COR-L47 (cell line): Measurements from ENCODE around the gene VDAC1.
"Not testable (repeated sequence)": the region's sequence is repeated elsewhere in the genome, so short reads cannot be mapped to it uniquely, and the experiment has no call there.

ENCODE experiments used
- DNase-seq: peaks from one replicate; lab custom pipeline; 2025; lab: John Stamatoyannopoulos, UW

Gene VDAC1

GRCh38 chr5:134004626-134005416, at the start of gene VDAC1:
VDAC1 (minus strand) TSS chr5:134004975; CDS start chr5:133993012, 11,963 bp downstream.
- DNase-seq, result peak; percentile 82

GRCh38 chr5:134053840-134054338, 49.1 kb upstream of the VDAC1 start:
- DNase-seq, result peak; percentile 80

GRCh38 chr5:134053314-134053839, 48.6 kb upstream of the VDAC1 start:
- DNase-seq, result no peak

GRCh38 chr5:134051305-134051704, 46.5 kb upstream of the VDAC1 start:
- DNase-seq, result no peak

- no peak for DNase-seq
Observed at GRCh38 chr5:134048864-134049263, 44.1 kb upstream of the VDAC1 start.

- no peak for DNase-seq
Observed at GRCh38 chr5:134047687-134048056, 42.9 kb upstream of the VDAC1 start.

GRCh38 chr5:134046801-134047686, 42.3 kb upstream of the VDAC1 start:
- no peak for DNase-seq

- DNase-seq, result no peak
Observed at GRCh38 chr5:134046330-134046729, 41.6 kb upstream of the VDAC1 start.

GRCh38 chr5:134043793-134044792, 39.3 kb upstream of the VDAC1 start:
- DNase-seq, result no peak

- no peak for DNase-seq
Observed at GRCh38 chr5:134041570-134042411, 37.0 kb upstream of the VDAC1 start.

- no peak for DNase-seq
Observed at GRCh38 chr5:134038138-134038537, 33.4 kb upstream of the VDAC1 start.

DNA sequence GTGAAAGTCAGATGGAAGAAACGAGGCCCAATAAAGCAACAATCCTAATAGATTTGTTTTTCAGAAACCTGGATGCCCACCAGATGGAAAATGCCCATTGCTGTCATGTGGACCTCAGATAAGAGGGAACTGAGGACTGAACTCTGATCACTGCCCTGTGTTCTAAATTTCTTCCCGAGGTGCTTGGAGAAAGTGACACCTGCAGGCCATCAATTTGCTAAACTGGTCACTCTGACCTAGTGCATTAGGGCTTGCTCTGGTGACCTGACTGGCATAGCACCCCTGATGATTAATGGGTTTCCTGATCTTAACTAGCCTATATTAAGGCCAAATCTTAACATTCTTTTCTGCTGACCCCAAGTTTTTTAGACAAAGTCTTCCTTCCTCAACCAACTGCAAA, 32.4 kb upstream of the VDAC1 start:
- no peak for DNase-seq

- DNase-seq, result no peak
Observed at GRCh38 chr5:134034326-134034725, 29.6 kb upstream of the VDAC1 start.

GRCh38 chr5:134030303-134030964, 25.7 kb upstream of the VDAC1 start:
- not testable (repeated sequence) for DNase-seq

DNA sequence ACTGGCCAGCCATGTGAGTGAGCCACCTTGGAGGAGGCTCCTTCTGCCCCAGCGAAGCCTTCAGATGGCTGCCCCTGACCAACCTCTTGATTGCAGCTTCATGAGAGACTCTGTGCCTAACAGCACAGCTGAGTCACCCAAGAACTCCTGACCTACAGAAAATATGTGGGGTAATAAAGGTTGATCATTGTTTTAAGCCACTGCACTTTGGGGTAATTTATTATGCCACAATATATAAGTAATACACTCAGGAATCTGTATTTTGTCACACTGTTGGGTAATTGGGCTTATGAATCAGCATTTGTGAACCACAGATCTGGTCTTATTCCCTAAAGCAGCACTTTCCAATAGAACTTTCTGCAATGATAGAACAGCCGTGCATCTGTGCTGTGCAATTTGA, 24.4 kb upstream of the VDAC1 start:
- no peak for DNase-seq

DNA sequence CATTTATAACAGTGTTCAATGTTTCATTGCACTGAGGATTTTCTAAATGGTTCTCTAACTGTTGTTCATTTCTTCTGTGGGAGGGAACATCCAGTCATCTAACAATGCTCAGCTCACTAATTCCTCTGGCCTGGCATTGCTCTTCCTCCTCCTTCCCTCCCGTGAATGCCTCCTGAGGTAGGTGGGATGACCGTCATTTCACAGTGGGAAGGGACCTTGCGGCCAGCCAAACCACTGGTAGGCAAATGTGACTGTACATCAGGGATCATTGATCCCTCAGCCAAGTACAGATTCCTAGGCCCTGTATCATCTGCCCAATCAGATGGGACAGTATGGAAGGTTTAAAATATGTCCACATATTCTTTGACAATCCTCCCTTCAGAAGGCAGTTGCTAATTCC, 23.7 kb upstream of the VDAC1 start:
- no peak for DNase-seq

- no peak for DNase-seq
Observed at GRCh38 chr5:134027288-134027615, 22.5 kb upstream of the VDAC1 start.

- DNase-seq, result peak; percentile 81
Observed at GRCh38 chr5:134026521-134027287, 21.9 kb upstream of the VDAC1 start.

DNA sequence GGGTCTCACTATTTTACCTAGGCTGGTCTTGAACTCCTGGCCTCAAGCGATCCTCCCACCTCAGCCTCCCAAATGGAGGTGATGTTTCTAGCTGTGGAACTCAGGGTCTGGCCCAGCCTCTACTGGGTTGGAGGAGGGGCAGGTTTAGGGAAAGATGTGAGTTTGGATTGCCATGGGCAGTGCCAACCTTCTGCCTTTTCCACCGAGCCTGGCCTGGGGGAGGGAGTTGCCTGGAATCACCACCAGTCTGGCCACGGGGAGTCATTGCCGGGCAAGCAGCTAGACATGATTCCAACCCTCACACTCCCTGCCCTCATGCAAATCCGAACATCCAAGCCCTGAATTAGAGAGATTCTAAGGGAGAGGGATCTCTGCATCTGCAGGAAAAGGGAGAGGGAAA, 21.0 kb upstream of the VDAC1 start:
- no peak for DNase-seq
